ENCODE data around the gene MAP1LC3A.

MAP1LC3A gene

DNA sequence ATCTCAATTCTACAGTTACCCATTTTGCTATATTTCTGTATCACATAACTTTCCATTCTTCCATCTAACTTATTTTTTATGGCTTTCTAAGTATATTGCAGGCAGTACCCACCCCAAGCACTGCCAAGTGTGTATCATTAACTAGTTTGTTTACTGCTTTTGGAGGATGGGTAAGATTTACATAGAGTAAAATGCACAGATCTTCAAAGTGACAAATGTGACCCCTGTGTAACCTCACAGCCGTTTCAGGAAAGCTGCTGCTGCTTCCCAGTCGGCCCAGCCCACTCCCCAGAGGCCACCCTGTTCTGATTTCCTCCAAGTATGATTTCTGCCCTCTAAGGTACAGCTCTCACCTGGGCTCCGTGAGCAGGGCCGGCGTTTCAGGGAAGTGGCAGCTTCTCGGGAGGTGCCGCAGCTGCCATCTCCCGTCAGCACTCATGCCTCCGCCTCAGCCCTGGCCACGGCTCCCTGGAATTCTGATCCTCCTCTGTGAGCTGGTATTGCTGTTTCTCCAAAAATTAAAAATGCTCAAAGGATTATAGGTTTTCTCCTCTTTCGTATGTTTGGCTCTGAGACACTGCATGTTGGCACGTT is 15.0 kb upstream of the MAP1LC3A start:
- no peak overlapping the region for H3K27ac ChIP-seq
- no peak for TF ChIP-seq ZFX (IDR thresholded peaks at IDR 0.05)
- TF ChIP-seq, protein P1, sequence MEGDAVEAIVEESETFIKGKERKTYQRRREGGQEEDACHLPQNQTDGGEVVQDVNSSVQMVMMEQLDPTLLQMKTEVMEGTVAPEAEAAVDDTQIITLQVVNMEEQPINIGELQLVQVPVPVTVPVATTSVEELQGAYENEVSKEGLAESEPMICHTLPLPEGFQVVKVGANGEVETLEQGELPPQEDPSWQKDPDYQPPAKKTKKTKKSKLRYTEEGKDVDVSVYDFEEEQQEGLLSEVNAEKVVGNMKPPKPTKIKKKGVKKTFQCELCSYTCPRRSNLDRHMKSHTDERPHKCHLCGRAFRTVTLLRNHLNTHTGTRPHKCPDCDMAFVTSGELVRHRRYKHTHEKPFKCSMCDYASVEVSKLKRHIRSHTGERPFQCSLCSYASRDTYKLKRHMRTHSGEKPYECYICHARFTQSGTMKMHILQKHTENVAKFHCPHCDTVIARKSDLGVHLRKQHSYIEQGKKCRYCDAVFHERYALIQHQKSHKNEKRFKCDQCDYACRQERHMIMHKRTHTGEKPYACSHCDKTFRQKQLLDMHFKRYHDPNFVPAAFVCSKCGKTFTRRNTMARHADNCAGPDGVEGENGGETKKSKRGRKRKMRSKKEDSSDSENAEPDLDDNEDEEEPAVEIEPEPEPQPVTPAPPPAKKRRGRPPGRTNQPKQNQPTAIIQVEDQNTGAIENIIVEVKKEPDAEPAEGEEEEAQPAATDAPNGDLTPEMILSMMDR (conservative IDR thresholded peaks at IDR 0.05) = no peak

DNA sequence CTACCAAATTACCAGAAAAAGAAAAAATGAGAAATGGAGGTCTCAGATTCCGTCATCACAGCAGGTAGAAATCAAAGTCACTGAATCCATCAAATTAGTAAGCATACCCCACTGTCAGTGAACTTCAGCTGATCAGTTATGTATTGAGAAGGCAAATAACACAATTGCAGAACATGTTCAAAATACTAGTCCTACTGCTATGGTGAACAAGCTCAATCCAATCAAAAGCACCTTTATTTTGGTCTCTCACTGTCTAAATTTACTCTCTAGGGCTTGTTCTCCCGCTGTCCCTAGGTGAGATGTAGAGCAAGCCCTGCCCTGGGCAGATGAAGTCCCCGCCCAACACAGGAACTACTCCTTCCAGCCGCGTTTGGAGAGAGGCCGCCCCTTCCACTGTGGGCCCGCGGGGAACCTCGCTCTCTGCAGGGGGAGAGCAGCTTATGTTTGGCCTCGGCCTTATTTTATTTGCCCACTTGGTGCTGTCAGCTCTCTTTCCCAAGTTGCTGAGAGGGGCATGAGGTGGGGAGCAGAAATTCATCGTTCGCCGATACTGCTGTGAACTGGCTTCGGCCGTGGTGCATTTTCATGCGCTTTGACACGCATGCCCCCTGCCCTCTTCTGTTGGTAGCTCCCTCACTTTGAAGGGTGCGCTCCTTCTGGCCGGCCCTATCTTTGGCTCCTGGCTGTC is 14.3 kb upstream of the MAP1LC3A start:
- no peak for TF ChIP-seq ZFX (IDR thresholded peaks at IDR 0.05)
- TF ChIP-seq, protein P1 (conservative IDR thresholded peaks at IDR 0.05) = no peak
- no peak overlapping the region for H3K27ac ChIP-seq

DNA sequence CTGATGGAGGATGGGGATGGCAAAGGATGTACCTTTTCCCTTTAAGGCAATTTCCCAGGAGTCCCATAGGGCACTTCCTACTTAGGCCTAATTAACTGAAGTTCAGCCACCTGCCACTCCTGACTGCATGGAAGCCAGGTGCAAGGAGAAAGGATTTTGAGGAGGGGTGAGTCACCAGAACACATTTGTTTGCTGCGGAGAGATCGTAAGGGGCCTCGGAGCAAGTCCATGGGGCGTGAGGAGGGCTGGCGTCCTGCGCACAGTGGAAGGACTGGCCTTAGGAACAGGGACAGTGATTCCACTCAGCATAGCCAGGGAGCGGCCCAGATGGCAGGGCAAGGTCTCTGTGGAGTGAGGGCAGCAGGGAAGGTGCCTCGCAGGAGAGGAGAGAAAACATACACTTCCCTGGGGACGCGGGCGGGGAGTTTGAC is 11.8 kb upstream of the MAP1LC3A start:
- H3K27ac ChIP-seq = no peak overlapping the region
- TF ChIP-seq ZFX (IDR thresholded peaks at IDR 0.05) = no peak
- TF ChIP-seq, protein P1 (conservative IDR thresholded peaks at IDR 0.05) = no peak

DNA sequence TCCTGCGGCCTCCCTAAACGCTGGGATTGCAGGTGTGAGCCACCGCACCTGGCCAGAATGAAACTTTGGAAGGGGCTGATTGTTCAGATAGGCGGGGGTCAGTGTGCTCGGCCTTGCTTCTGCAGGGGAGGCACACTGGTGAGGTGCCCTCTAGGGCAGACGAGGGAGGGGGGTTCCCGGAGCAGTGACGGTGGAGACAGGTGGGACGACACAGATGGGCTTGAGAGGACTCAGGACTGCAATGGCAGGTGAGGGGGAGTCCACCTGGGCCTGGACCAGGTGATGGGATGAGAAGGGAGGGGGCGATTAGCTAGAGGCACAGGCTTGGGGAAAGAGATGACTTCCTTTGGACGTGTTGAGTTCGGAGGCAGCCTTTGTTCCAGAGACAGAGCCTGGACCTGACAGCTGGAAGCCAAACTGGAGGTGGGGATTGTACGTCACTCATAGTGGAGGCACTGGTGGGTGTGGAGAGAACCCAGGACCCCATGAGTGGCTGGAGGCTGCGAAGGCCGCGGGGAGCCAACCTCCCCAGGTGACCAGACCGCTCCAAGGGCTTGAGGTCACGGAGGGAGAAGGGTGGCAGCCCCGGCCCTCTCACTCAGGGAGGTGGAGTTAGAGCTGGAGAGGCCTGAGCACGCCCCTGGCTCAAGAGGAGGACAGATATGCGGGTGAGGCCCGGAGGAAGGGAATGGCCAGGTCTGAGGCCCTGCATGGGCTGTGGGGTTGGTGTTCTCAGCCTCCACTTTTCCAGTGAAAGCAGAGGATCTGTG is 10.5 kb upstream of the MAP1LC3A start:
- H3K27ac ChIP-seq = no peak overlapping the region
- TF ChIP-seq ZFX (IDR thresholded peaks at IDR 0.05) = no peak
- TF ChIP-seq, protein P1 (conservative IDR thresholded peaks at IDR 0.05) = no peak

DNA sequence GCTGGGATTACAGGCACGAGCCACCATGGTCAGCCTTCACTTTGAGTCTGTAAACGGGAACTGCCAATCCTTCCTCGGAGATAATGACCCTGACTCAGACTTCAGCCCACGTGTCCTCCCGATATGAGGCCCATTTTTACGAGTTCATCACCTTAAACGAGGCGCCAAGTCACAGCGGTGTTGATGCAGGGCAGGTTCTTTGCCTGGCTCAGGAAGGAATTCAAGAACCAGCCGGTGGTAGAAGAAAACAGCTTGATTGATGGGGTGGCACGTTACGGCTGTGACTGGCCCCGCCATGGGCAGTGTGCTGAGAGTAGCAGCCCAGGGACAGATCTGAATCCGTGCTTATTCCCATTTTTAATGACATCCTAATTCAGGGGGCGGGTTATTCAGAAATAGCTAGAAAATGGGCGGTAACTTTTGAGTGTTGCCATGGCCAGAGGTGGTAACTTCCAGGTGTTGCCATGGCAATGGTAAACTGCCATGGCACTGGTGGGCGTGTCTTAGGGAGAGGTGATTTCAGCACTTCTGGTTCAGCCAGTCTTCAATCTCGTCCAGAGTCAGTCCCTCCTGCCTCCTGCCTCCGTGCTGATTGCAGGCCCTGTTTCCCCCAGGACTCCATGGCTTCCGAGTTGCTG is 9.1 kb upstream of the MAP1LC3A start:
- TF ChIP-seq, protein P1 (conservative IDR thresholded peaks at IDR 0.05) = no peak
- TF ChIP-seq ZFX (IDR thresholded peaks at IDR 0.05) = no peak; the same call in 1 of the 2 replicates
- peak overlapping the region; percentile 69 for H3K27ac ChIP-seq

DNA sequence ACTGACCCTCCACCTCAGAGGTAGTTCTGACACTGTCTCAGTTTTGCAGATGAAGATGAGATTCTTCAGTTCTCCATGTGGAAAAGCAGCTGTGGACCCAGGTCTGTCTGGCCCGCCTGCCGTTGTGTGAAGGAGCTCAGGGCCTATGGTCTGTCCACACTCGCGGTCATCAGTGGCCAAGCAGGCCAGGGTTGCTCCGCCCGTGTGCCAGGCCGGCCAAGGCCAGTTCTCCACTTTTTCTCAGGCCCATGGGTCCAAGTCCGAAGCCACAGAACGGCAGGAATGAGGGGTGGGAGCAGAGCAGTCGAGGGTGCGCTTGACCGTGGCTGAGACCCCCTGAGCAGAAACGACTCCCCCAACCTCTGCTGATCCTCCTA is 8.6 kb upstream of the MAP1LC3A start:
- H3K27ac ChIP-seq = peak overlapping the region; percentile 69
- 0 out of 2 replicates have a peak, but pooled peaks have one; percentile 27 for TF ChIP-seq ZFX (IDR thresholded peaks at IDR 0.05)
- TF ChIP-seq, protein P1 (conservative IDR thresholded peaks at IDR 0.05) = no peak

Measured in C4-2B (cell line).